Liver (tissue), 9 donors: ENCODE data around the gene FLT3LG. TPM values are rescaled to one million over a fixed set of nuclear protein-coding genes. Genes with fewer than 3 reads are reported as not detected.

Experiments
- DNase-seq: peaks from one replicate; pipeline ENCODE4 v3.0.0-alpha.2; 2017; ENCODE audit warnings: low spot score
- H3K27ac ChIP-seq, 2 donors: one replicate each; pipeline ENCODE4 v1.7.0; 2013; ENCODE audit warnings: inconsistent platforms in 2 of 2, low read length in 2 of 2, control low read depth in 1 of 2, low read depth in 1 of 2, mild to moderate bottlenecking in 1 of 2
- H3K27me3 ChIP-seq, 4 donors: one replicate each; pipeline versions ENCODE4 v1.6.1 to v1.7.0; 2013; ENCODE audit warnings: low read length in 3 of 4, inconsistent platforms in 1 of 4, mild to moderate bottlenecking in 1 of 4, moderate library complexity in 1 of 4; ENCODE audit not compliant: control insufficient read depth in 4 of 4, insufficient read depth in 4 of 4
- H3K36me3 ChIP-seq, 4 donors: one replicate each; pipeline versions ENCODE4 v1.6.1 to v1.7.0; 2013; ENCODE audit warnings: low read length in 3 of 4, mild to moderate bottlenecking in 3 of 4, low read depth in 1 of 4, moderate library complexity in 1 of 4; ENCODE audit not compliant: control insufficient read depth in 4 of 4, insufficient read depth in 3 of 4
- H3K4me1 ChIP-seq, 4 donors: one replicate each; pipeline versions ENCODE4 v1.6.1 to v1.7.0; 2013; ENCODE audit warnings: low read length in 3 of 4, mild to moderate bottlenecking in 3 of 4, moderate library complexity in 1 of 4; ENCODE audit not compliant: control insufficient read depth in 4 of 4, insufficient read depth in 4 of 4
- H3K4me3 ChIP-seq, 3 donors: one replicate each; pipeline versions ENCODE4 v1.6.1 to v1.7.0; 2013; ENCODE audit warnings: low read length in 3 of 3, control low read depth in 1 of 3, low read depth in 1 of 3, mild to moderate bottlenecking in 1 of 3
- H3K9ac ChIP-seq, 2 donors: one replicate each; pipeline ENCODE4 v1.7.0; 2013; ENCODE audit warnings: low read length in 2 of 2, mild to moderate bottlenecking in 2 of 2, moderate library complexity in 2 of 2, control low read depth in 1 of 2, low read depth in 1 of 2
- H3K9me3 ChIP-seq, 4 donors: one replicate each; pipeline versions ENCODE4 v1.6.1 to v1.7.0; 2013; ENCODE audit warnings: low read length in 3 of 4; ENCODE audit not compliant: control insufficient read depth in 4 of 4
- EGR1 ChIP-seq, 2 donors: IDR thresholded peaks; 2 replicates each; pipeline ENCODE4 v1.6.1; 2016 to 2018; ENCODE audit warnings: antibody characterized with exemption in 2 of 2, low read depth in 2 of 2
- FOXA1 ChIP-seq: IDR thresholded peaks from 2 replicates; pipeline ENCODE4 v1.6.1; 2016; ENCODE audit warnings: antibody characterized with exemption
- FOXA2 ChIP-seq: IDR thresholded peaks from 2 replicates; pipeline ENCODE4 v1.6.1; 2016; ENCODE audit warnings: antibody characterized with exemption
- HNF4A ChIP-seq, 2 donors: conservative IDR thresholded peaks; 2 replicates each; pipeline ENCODE4 v1.6.1; 2016; ENCODE audit warnings: antibody characterized with exemption in 2 of 2, mild to moderate bottlenecking in 2 of 2
- HNF4G ChIP-seq: IDR thresholded peaks from 2 replicates; pipeline ENCODE4 v1.6.1; 2016; ENCODE audit warnings: antibody characterized with exemption
- RAD21 ChIP-seq, 2 donors: IDR thresholded peaks; 2 replicates each; pipeline ENCODE4 v1.6.1; 2016; ENCODE audit warnings: antibody characterized with exemption in 2 of 2, mild to moderate bottlenecking in 2 of 2
- REST ChIP-seq: IDR thresholded peaks from 2 replicates; pipeline ENCODE4 v1.6.1; 2016; ENCODE audit warnings: antibody characterized with exemption, mild to moderate bottlenecking
- RXRA ChIP-seq, 2 donors: IDR thresholded peaks; 2 replicates each; pipeline ENCODE4 v1.6.1; 2017 to 2018; ENCODE audit warnings: antibody characterized with exemption in 2 of 2, mild to moderate bottlenecking in 1 of 2
- TAF1 ChIP-seq: conservative IDR thresholded peaks from 2 replicates; pipeline ENCODE4 v1.6.1; 2016; ENCODE audit warnings: antibody characterized with exemption, mild to moderate bottlenecking
- YY1 ChIP-seq: IDR thresholded peaks from 2 replicates; pipeline ENCODE4 v1.6.1; 2016; ENCODE audit warnings: antibody characterized with exemption, mild to moderate bottlenecking
- WGBS: extraction: QIAGEN DNeasy Blood & Tissue Kit; methylation state at CpG from one replicate; pipeline ENCODE4 v1.1.7; 2013; 5-methylcytosine and 5-hydroxymethylcytosine counted together
- polyA plus RNA-seq, 2 donors: library from polyadenylated mRNA; stranded (reverse) in 1 of 2; unstranded in 1 of 2; fragments of 200-250 nt in 1 of 2; fragments of >200 nt in 1 of 2; fragmentation: Nextera tagmentation in 1 of 2; extraction: Ambion mirVana in 1 of 2; gene quantifications; one replicate each; pipeline versions ENCODE4 v1.2.1 to v1.2.3, GENCODE V29; 2013 to 2015
- total RNA-seq, 2 donors: library from RNA; depleted of rRNA; stranded (reverse); fragments of >200 nt; gene quantifications; one replicate each; pipeline ENCODE4 v1.2.3, GENCODE V29; 2014
- TF ChIP-seq, protein P1 (sequence below): IDR thresholded peaks from 2 replicates; pipeline ENCODE4 v1.6.1; 2016; ENCODE audit warnings: antibody characterized with exemption
- donor health status: healthy.
- donor health status: healthy.
- donor health status: healthy.
- donor health status: healthy.
- donor health status: healthy.

The FLT3LG gene
- total and polyA plus RNA-seq, 4 donors = 0.65 to 4.3 (median 2.2) TPM

GRCh38 chr19:49491030-49491803 lies 17.2 kb downstream of the FLT3LG start:
- peaks cover 15 to 37% (median 33%) of the 10 kb centered on the region in 4 donors for H3K36me3 ChIP-seq
- no peak for DNase-seq
- no peak overlapping the region for H3K9ac ChIP-seq
- 83% methylated on average over 17 of the region's 17 CpGs for WGBS
- H3K4me3 ChIP-seq = no peak overlapping the region
- no peaks in the 10 kb centered on the region for H3K27me3 ChIP-seq
- no peak overlapping the region for H3K27ac ChIP-seq
- TF ChIP-seq REST (no peak), EGR1 (IDR thresholded peaks at IDR 0.05; ENCODE audit: low read depth in 2 of 2) (no peak), FOXA2 (no peak), HNF4A (conservative IDR thresholded peaks at IDR 0.05) (no peak), TAF1 (no peak), YY1 (no peak)
- TF ChIP-seq, protein P1, sequence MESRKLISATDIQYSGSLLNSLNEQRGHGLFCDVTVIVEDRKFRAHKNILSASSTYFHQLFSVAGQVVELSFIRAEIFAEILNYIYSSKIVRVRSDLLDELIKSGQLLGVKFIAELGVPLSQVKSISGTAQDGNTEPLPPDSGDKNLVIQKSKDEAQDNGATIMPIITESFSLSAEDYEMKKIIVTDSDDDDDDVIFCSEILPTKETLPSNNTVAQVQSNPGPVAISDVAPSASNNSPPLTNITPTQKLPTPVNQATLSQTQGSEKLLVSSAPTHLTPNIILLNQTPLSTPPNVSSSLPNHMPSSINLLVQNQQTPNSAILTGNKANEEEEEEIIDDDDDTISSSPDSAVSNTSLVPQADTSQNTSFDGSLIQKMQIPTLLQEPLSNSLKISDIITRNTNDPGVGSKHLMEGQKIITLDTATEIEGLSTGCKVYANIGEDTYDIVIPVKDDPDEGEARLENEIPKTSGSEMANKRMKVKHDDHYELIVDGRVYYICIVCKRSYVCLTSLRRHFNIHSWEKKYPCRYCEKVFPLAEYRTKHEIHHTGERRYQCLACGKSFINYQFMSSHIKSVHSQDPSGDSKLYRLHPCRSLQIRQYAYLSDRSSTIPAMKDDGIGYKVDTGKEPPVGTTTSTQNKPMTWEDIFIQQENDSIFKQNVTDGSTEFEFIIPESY = no peak
- H3K9me3 ChIP-seq = no peaks in the 10 kb centered on the region
- peaks cover 0 to 21% (median 16%) of the 10 kb centered on the region in 4 donors for H3K4me1 ChIP-seq

DNA sequence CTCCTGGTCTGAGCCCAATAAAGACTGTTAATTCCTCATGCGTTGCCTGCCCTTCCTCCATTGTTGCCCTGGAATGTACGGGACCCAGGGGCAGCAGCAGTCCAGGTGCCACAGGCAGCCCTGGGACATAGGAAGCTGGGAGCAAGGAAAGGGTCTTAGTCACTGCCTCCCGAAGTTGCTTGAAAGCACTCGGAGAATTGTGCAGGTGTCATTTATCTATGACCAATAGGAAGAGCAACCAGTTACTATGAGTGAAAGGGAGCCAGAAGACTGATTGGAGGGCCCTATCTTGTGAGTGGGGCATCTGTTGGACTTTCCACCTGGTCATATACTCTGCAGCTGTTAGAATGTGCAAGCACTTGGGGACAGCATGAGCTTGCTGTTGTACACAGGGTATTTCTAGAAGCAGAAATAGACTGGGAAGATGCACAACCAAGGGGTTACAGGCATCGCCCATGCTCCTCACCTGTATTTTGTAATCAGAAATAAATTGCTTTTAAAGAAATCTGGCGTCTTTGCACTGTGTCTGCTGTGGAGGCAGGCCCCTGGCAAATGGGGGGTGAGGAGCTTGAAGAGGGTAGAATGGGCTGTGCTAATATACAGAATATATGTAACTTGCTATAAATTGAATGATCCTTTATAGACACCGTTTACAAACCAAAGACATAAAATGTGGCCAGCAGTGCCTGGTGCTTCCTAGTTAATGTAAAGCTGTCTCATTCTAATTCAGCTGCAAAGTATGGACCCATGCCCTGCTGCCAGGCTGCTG lies 18.0 kb downstream of the FLT3LG start:
- H3K9me3 ChIP-seq = no peaks in the 10 kb centered on the region
- WGBS = 75% methylated on average over 7 of the region's 7 CpGs
- peaks cover 15 to 37% (median 33%) of the 10 kb centered on the region in 4 donors for H3K36me3 ChIP-seq
- no peak overlapping the region for H3K27ac ChIP-seq
- peaks cover 0 to 23% (median 16%) of the 10 kb centered on the region in 4 donors for H3K4me1 ChIP-seq
- H3K27me3 ChIP-seq = no peaks in the 10 kb centered on the region
- no peak overlapping the region for H3K4me3 ChIP-seq
- no peak for TF ChIP-seq HNF4A (conservative IDR thresholded peaks at IDR 0.05)
- no peak for TF ChIP-seq EGR1 (IDR thresholded peaks at IDR 0.05; ENCODE audit: low read depth in 2 of 2)
- no peak for TF ChIP-seq RXRA (IDR thresholded peaks at IDR 0.05)
- TF ChIP-seq RAD21 (IDR thresholded peaks at IDR 0.05) = no peak
- no peak for TF ChIP-seq FOXA2
- TF ChIP-seq TAF1 = no peak
- no peak for TF ChIP-seq YY1
- no peak for TF ChIP-seq FOXA1
- TF ChIP-seq HNF4G = no peak
- no peak for TF ChIP-seq REST
- no peak overlapping the region for H3K9ac ChIP-seq
- no peak for DNase-seq
